Measurements from ENCODE around the gene SLC24A3.

SLC24A3 gene

DNA sequence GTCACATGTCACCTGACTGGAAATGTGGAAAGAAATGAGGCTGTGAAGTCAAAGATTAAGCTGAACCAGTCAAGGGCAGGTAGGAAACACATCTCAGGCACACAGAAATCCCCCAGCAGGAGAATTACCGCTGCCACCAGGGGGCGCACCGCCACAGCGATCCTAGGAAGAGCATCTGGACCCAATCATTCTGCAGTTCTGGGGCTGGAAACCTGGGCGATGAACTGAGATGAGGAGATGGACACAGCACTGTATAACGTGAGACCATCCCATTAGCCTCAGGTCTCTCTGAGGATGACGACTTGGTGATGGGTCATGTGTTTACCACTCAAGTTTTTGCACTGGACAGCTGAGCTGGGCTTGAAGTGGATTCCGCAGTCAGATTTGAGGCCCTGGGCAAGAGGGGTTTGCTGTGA, 6.5 kb upstream of the SLC24A3 start:
- peak; percentile 64 for DNase-seq (ENCODE audit: low read depth)
- no peak overlapping the region for H3K4me3 ChIP-seq (ENCODE audit: low read length)
- TF ChIP-seq, protein P1, sequence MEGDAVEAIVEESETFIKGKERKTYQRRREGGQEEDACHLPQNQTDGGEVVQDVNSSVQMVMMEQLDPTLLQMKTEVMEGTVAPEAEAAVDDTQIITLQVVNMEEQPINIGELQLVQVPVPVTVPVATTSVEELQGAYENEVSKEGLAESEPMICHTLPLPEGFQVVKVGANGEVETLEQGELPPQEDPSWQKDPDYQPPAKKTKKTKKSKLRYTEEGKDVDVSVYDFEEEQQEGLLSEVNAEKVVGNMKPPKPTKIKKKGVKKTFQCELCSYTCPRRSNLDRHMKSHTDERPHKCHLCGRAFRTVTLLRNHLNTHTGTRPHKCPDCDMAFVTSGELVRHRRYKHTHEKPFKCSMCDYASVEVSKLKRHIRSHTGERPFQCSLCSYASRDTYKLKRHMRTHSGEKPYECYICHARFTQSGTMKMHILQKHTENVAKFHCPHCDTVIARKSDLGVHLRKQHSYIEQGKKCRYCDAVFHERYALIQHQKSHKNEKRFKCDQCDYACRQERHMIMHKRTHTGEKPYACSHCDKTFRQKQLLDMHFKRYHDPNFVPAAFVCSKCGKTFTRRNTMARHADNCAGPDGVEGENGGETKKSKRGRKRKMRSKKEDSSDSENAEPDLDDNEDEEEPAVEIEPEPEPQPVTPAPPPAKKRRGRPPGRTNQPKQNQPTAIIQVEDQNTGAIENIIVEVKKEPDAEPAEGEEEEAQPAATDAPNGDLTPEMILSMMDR (IDR thresholded peaks at IDR 0.05; ENCODE audit: insufficient read depth, low read depth, low read length, missing control alignments) = peak; percentile 89

DNA sequence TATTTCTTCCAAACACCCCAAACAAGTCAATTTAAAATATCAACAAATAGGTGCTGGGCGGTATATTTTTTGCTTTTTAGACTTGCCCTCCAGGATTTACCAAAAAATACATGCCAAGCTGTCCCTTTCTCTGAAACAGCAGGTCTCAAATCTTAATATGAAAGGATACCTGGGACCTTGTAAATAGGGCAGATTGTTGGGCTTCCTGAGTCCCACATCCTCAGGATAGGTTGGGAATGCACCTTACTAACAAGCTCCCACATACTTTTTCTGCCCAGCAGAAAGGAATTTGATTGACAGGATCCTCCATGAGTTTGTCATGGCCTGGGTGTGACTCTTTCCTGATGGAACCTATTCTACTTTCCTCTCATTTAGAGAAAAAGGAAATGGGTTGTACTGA, 4.9 kb upstream of the SLC24A3 start:
- DNase-seq (ENCODE audit: low read depth) = no peak
- TF ChIP-seq, protein P1 (IDR thresholded peaks at IDR 0.05; ENCODE audit: insufficient read depth, low read depth, low read length, missing control alignments) = no peak

DNA sequence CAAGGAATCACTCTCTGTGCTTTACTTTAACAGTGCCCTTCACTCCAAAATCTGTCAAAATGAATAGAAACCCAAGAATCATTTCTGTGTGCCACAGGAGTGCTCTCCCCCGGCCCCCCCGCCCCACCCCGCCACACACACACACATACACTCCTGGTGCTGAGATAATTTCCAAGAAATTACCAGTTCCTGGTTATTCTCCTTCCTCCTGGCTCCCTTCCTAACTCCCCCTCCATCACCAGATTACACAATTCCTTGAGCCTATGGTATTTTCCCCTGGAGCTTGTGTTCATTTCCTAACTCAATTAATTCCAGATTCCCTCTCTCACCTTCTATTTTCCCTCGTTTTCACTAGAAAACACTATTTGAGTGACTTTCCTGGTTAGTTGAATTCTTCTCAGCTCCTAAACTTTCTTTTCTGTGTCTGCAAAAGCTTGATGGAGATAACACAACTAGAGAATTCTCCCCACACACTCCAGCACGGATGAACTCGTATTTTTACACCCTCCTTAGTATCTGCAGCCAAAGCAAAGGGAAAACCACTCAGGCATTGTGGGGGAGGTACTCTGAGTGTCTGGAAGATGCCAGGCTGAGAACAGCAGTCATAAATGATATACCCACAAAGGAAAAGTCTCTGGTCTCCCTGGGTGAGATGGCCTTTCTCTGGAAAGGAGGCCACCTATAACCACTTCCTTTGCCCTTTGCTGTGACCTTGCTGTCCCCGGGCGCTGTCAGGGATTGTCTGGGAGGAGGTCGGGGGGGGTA, 1.9 kb upstream of the SLC24A3 start:
- TF ChIP-seq, protein P1 (IDR thresholded peaks at IDR 0.05; ENCODE audit: insufficient read depth, low read depth, low read length, missing control alignments) = no peak
- peak; percentile 22 for DNase-seq (ENCODE audit: low read depth)
- H3K4me3 ChIP-seq (ENCODE audit: low read length) = no peak overlapping the region

More for the DNA sequence above, 4.9 kb upstream of the SLC24A3 start:
- H3K4me3 ChIP-seq (ENCODE audit: low read length) = no peak overlapping the region

DNA sequence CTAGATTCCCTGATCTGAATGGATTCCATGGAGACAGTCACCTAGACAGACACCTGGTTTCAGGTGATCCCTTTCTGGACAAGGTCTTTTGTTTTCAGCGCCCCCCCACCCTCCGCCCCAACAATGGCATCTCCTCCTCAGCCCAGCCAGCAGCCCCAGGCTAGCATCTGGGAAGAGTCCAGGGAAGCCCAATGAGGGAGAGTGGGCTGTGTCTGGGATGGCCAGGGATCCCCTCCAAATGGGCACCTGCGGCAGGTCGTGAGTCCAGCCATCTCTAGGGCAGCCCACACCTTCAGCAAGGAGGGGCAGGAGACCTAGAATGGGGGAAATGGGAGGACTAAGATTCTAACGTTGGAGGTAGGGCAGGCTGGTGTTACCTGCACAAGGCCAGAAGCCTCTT, 1.2 kb upstream of the SLC24A3 start:
- TF ChIP-seq, protein P1 (IDR thresholded peaks at IDR 0.05; ENCODE audit: insufficient read depth, low read depth, low read length, missing control alignments) = no peak
- H3K4me3 ChIP-seq (ENCODE audit: low read length) = no peak overlapping the region
- DNase-seq (ENCODE audit: low read depth) = no peak

DNA sequence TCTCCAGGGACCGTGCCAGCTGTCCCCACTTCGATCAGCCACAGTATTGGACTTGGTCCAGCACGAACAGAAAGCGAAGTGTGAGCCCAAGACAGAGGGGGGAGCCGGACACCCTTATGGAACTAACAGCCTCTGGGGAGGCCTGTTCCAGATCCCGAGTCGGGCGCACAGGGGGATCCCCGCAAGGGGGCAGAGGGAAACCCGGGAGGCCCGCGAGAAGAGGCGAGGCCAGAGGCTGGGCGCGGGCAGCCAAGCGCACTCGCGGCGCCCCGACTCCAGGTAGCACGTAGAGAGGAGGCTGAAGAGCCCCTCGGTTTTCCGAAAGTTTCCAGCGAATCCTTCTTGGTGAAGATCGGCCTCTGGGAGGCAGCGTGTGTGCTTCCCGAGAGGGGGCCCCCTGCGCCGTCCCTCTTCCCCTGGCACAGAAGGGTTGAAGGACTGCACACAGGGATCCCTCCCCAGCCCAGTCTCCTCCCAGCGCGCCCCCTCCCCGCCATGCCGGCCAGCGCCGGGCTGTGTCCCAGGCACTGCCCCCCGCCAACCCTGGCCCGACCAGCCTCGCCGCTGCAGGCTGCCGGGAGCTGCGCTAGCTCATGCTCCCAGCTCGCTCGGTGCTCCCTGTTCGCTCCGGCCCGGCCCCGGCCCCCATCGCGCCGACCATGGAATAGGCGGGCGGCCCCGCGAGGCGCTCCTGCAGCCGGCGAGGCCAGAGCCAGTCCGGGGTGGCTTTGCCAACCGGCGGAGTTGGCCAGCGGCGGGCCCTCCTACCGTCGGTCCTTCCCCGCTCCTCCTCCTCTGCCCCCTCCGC, 577 bp upstream of the SLC24A3 start:
- TF ChIP-seq, protein P1 (IDR thresholded peaks at IDR 0.05; ENCODE audit: insufficient read depth, low read depth, low read length, missing control alignments) = no peak
- DNase-seq (ENCODE audit: low read depth) = no peak
- H3K4me3 ChIP-seq (ENCODE audit: low read length) = no peak overlapping the region

DNA sequence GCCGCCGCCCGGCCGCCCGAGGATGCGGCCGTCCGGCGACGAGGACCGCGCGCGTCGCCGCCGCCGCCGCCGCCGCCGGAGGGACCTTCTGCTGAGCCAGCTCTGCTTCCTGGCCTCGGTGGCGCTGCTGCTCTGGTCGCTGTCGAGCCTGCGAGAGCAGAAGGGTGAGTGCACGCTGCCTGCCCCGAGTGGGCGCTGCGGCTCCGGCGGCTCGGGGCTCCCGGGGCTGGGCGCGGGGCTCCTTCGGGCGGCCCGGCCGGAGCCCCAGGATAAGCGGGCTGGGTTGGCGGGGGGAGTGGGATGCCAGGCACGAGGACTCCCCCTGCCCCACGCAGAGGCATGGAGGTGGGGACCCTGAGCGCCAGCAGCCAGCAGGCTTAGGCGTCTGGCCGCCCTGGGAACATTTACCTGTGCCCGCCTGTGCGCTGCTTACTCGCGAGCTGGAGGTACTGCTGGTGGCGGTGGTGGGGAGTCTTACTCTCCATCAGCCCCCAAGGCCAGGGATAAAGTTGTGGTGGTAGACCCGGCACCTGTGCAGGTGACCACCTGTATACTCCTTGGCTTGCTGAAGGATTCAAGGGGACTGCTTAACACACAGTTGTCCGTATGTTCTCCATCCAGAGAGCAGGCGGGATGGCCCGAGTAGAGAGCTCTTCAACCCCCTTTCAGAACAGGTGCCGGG, 520 bp downstream of the SLC24A3 start:
- no peak overlapping the region for H3K4me3 ChIP-seq (ENCODE audit: low read length)
- TF ChIP-seq, protein P1 (IDR thresholded peaks at IDR 0.05; ENCODE audit: insufficient read depth, low read depth, low read length, missing control alignments) = peak; percentile 30
- DNase-seq (ENCODE audit: low read depth) = peak; percentile 42
